Measurements from ENCODE around the gene ZNF362. TPM values are rescaled to one million over a fixed set of nuclear protein-coding genes. Genes with fewer than 3 reads are reported as not detected.

The ZNF362 gene
- total and polyA plus RNA-seq, 2 experiments from 2014 or later: 9.7 to 26.0 TPM

DNA sequence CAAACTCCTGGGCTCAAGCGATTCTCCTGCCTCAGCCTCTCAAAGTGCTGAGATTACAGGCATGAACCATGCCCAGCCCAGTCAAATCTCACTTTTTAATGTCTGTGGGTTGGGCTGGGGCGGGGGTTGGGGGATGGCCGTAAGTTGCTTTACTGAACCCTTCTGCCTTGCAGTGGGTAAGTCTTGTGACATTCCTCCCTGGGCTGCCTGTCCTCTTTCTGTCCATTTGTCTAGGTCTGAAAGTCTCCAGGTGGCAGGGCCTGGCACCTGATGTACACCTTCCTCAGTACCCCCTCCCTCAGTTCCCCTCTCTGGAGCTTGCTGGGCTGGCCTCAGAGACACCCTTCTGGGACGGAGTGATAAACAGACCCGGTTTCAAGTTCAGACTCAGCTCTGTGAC is 13.3 kb downstream of the ZNF362 start:
- Histone ChIP-seq H3K27me3 (replicated peaks; ENCODE audit: insufficient read depth) (no peaks in the 10 kb centered on the region), H4K20me1 (ENCODE audit: insufficient read depth) (peaks cover 5% of the 10 kb centered on the region), H3K36me3 (ENCODE audit: low read depth) (no peaks in the 10 kb centered on the region), H3K4me1 (ENCODE audit: insufficient read depth) (no peaks in the 10 kb centered on the region), H2AFZ (no peak overlapping the region), H3K9me2 (ENCODE audit: insufficient read depth) (no peaks in the 10 kb centered on the region), H3K4me3 (no peak overlapping the region), H3K79me2 (ENCODE audit: insufficient read depth) (peaks cover 49% of the 10 kb centered on the region), H3K27ac (no peak overlapping the region), H3K4me2 (ENCODE audit: unreplicated experiment) (no peak overlapping the region), H3K9ac (no peak overlapping the region), H3K9me3 (ENCODE audit: low read depth) (no peaks in the 10 kb centered on the region), H3F3A (ENCODE audit: insufficient read depth) (no peaks in the 10 kb centered on the region)
- in situ Hi-C loops (cut with MboI): no loop called here
- TF ChIP-seq EZH2phosphoT487 (IDR thresholded peaks at IDR 0.05; ENCODE audit: insufficient read depth, low read depth): no peak
- no peak for TF ChIP-seq EZH2 (IDR thresholded peaks at IDR 0.05; ENCODE audit: insufficient read depth, poor library complexity, severe bottlenecking)
- DNase-seq: no peak
- 76 to 81% methylated on average over 5 of the region's 5 CpGs for WGBS, 2 experiments (ENCODE audit: low coverage in 1 of 2, low lambda C conversion rate in 2 of 2, missing lambda C conversion rate in 2 of 2)

DNA sequence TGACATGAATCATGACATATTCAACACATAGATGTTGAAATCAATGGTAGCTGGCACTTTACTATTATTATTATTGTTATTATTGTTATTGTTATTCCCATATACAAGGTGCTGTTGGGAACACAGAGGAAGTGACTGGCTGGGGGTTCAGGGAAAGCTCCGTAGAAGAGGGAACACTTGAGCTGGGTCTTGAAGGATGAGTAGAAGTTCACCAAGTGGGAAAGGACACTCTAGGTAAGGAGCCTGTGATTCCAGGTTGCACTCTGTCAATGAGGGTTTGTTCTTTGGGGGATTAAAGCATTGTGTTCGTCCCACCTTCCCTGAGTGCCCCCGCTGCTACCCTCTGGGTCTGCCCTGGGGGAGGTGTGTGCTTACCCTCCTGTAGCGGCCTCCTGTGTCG is 14.1 kb downstream of the ZNF362 start:
- TF ChIP-seq EZH2 (IDR thresholded peaks at IDR 0.05; ENCODE audit: insufficient read depth, poor library complexity, severe bottlenecking) (no peak), EZH2phosphoT487 (IDR thresholded peaks at IDR 0.05; ENCODE audit: insufficient read depth, low read depth) (no peak)

DNA sequence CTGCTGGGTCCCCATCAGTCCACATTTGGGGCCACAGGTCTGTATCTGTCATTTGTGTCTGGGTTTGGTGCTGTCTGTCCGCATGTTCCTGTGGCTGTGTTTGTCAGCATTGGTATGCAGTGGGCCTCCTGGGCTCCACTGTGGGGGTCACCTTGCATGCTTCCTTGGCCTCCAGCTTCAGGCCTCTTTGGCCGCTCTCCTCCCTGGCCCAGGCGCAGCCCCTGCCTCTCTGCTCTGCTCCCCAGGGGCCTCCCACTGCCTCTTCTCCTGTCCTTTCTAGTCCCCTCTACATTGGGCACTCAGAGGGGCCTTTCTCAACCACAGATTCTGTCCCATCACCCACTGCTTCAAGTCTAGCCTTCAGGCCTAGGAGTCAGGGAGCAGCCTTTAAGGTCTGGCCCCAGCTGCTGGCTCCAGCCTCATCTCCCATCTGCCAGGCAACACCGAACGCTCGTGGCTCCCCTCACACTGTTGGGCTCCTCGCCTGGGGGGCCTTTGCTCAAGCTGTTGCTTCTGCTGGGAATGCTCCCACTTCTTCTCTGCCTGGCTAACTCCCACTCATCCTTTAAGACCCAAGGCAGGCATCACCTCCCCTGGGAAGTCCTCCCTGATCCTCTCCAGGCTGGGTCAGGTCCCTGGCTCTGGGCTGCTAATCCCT is 14.6 kb downstream of the ZNF362 start:
- WGBS, 2 experiments (ENCODE audit: low coverage in 1 of 2, low lambda C conversion rate in 2 of 2, missing lambda C conversion rate in 2 of 2): 89 to 92% methylated on average over 7 of the region's 7 CpGs
- in situ Hi-C loops (cut with MboI): no loop called here
- Histone ChIP-seq H3K9ac (no peak overlapping the region), H3K79me2 (ENCODE audit: insufficient read depth) (peaks cover 36% of the 10 kb centered on the region; the same call in 1 of the 2 replicates), H3K4me1 (ENCODE audit: insufficient read depth) (no peaks in the 10 kb centered on the region), H3F3A (ENCODE audit: insufficient read depth) (no peaks in the 10 kb centered on the region), H2AFZ (no peak overlapping the region), H3K36me3 (ENCODE audit: low read depth) (no peaks in the 10 kb centered on the region), H3K4me3 (no peak overlapping the region), H3K27me3 (replicated peaks; ENCODE audit: insufficient read depth) (no peaks in the 10 kb centered on the region), H3K9me3 (ENCODE audit: low read depth) (no peaks in the 10 kb centered on the region), H4K20me1 (ENCODE audit: insufficient read depth) (peaks cover 5% of the 10 kb centered on the region), H3K9me2 (ENCODE audit: insufficient read depth) (no peaks in the 10 kb centered on the region), H3K27ac (no peak overlapping the region), H3K4me2 (ENCODE audit: unreplicated experiment) (no peak overlapping the region)
- DNase-seq: no peak
- TF ChIP-seq EZH2phosphoT487 (IDR thresholded peaks at IDR 0.05; ENCODE audit: insufficient read depth, low read depth) (no peak), EZH2 (IDR thresholded peaks at IDR 0.05; ENCODE audit: insufficient read depth, poor library complexity, severe bottlenecking) (no peak)

More for the DNA sequence above, 14.1 kb downstream of the ZNF362 start:
- Histone ChIP-seq H2AFZ (no peak overlapping the region), H3K9ac (no peak overlapping the region), H3F3A (ENCODE audit: insufficient read depth) (no peaks in the 10 kb centered on the region), H3K4me1 (ENCODE audit: insufficient read depth) (no peaks in the 10 kb centered on the region), H3K4me3 (no peak overlapping the region), H3K9me2 (ENCODE audit: insufficient read depth) (no peaks in the 10 kb centered on the region), H3K36me3 (ENCODE audit: low read depth) (no peaks in the 10 kb centered on the region), H3K27me3 (replicated peaks; ENCODE audit: insufficient read depth) (no peaks in the 10 kb centered on the region), H3K79me2 (ENCODE audit: insufficient read depth) (peaks cover 42% of the 10 kb centered on the region), H3K9me3 (ENCODE audit: low read depth) (no peaks in the 10 kb centered on the region), H4K20me1 (ENCODE audit: insufficient read depth) (peaks cover 5% of the 10 kb centered on the region), H3K27ac (no peak overlapping the region), H3K4me2 (ENCODE audit: unreplicated experiment) (no peak overlapping the region)
- no peak for DNase-seq
- in situ Hi-C loops (cut with MboI): no loop called here
- 95 to 99% methylated on average over 5 of the region's 5 CpGs for WGBS, 2 experiments (ENCODE audit: low coverage in 1 of 2, low lambda C conversion rate in 2 of 2, missing lambda C conversion rate in 2 of 2)

DNA sequence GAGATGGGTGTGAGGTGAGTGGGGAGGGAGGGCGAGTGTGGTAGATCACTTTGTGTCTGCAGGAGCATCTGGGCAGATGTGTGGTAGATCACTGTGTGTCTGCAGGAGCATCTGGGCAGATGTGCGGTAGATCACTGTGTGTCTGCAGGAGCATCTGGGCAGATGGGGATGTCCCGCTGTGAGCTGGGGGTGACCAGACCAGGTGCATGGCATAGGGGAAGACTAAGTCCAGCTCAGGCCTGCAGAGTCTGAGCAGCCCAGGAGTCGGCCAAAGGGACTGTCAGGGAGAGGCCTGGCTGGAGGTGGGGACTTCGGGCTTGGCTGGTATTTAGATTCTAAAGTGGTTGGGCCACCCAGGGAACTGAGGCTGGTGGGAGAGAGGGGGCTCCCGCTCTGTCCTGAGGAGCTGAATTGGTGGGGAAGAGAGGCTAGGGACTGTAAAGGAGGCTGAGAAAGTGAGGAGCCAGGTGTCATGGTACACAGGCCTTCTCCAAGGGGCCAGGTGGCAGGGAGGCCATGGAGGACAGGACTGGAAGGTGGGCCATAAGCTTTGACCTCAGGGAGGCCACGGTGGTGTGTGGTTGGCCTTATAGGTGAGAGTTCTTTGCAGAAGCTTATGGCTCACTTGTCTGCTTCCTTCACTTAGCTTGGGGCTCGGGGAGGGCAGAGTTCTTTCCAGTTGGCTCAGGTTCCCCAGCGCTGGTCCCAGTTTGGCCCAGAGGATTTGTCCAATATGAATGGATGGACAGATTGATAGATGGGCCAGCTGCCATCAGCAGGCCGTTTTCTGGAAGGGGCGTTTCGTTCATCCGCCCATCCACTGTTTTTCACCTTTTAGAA is 15.6 kb downstream of the ZNF362 start:
- Histone ChIP-seq H3K79me2 (ENCODE audit: insufficient read depth) (0 out of 2 replicates have a peak, but pooled peaks cover 29% of the 10 kb centered on the region), H3K36me3 (ENCODE audit: low read depth) (no peaks in the 10 kb centered on the region), H3K27ac (no peak overlapping the region), H4K20me1 (ENCODE audit: insufficient read depth) (peaks cover 5% of the 10 kb centered on the region), H3K4me2 (ENCODE audit: unreplicated experiment) (no peak overlapping the region), H2AFZ (no peak overlapping the region), H3K9me2 (ENCODE audit: insufficient read depth) (no peaks in the 10 kb centered on the region), H3K4me3 (no peak overlapping the region), H3K9ac (no peak overlapping the region), H3K4me1 (ENCODE audit: insufficient read depth) (no peaks in the 10 kb centered on the region), H3K27me3 (replicated peaks; ENCODE audit: insufficient read depth) (no peaks in the 10 kb centered on the region), H3F3A (ENCODE audit: insufficient read depth) (no peaks in the 10 kb centered on the region), H3K9me3 (ENCODE audit: low read depth) (no peaks in the 10 kb centered on the region)
- DNase-seq: no peak
- in situ Hi-C loops (cut with MboI): no loop called here
- 83 to 86% methylated on average over 13 of the region's 13 CpGs for WGBS, 2 experiments (ENCODE audit: low coverage in 1 of 2, low lambda C conversion rate in 2 of 2, missing lambda C conversion rate in 2 of 2)
- TF ChIP-seq EZH2phosphoT487 (IDR thresholded peaks at IDR 0.05; ENCODE audit: insufficient read depth, low read depth) (no peak), EZH2 (IDR thresholded peaks at IDR 0.05; ENCODE audit: insufficient read depth, poor library complexity, severe bottlenecking) (no peak)
